HepG2 (cell line): Measurements from ENCODE around the gene CAMK2A. TPM values are rescaled to one million over a fixed set of nuclear protein-coding genes. Genes with fewer than 3 reads are reported as not detected.

Source experiments
- ATAC-seq: fragments of 200-7000 bp; cut with Tn5 transposase; 3 replicates; pipeline ENCODE4 v1.9.1; 2020; ENCODE audit warnings: mild to moderate bottlenecking, moderate library complexity
- BruUV-seq: library from RNA; stranded (reverse); fragments of 400-500 nt; replicated peaks from 2 replicates; lab custom pipeline; 2021; lab: Mats Ljungman, UMichigan
- CTCF ChIA-PET: fragments of 300-600 bp; formaldehyde crosslinking; extraction: SDS; loops from one replicate; lab custom pipeline; 2021; ENCODE audit warnings: low total read pairs, inconsistent platforms, low intra/inter-chr PET ratio; lab: Yijun Ruan, JAX
- POLR2A ChIA-PET: fragments of 350-600 bp; sonication (Branson Sonifier 250); formaldehyde crosslinking; loops from one replicate; lab custom pipeline; 2020; ENCODE audit warnings: antibody characterized with exemption, inconsistent platforms; lab: Yijun Ruan, JAX
- DNase-seq: peaks from one replicate; pipeline ENCODE4 v3.0.0-alpha.2; 2015; ENCODE audit warnings: low spot score
- FAIRE-seq: peaks from 3 replicates; lab custom pipeline; 2011; peaks lifted over from hg19 to GRCh38; lab: Jason Lieb, UNC
- H2AFZ ChIP-seq: one replicate; pipeline ENCODE4 v1.6.1; 2011; ENCODE audit warnings: low read length, inconsistent platforms
- H3K27ac ChIP-seq: fragments of 300-600 bp; 3 replicates; pipeline ENCODE4 v1.8.0; 2011; ENCODE audit warnings: mixed run types, mild to moderate bottlenecking, mixed read lengths, low read length, inconsistent platforms; ENCODE audit not compliant: insufficient read depth; ENCODE audit errors: extremely low read length
- H3K27me3 ChIP-seq, 2 experiments: fragments of 200-600 bp in 1 of 2; 2 replicates in 1 of 2; 3 replicates in 1 of 2; pipeline versions ENCODE4 v1.6.0 to v1.8.0; 2011; ENCODE audit warnings: low read length in 2 of 2, mild to moderate bottlenecking in 2 of 2, moderate library complexity in 2 of 2, inconsistent platforms in 1 of 2; ENCODE audit not compliant: insufficient read depth in 2 of 2, control insufficient read depth in 1 of 2
- H3K36me3 ChIP-seq, 2 experiments: fragments of 200-600 bp in 1 of 2; replicated peaks in 1 of 2; 2 replicates in 1 of 2; 3 replicates in 1 of 2; pipeline versions ENCODE4 v1.5.1 to v1.8.0; 2011; ENCODE audit warnings: low read length in 2 of 2, inconsistent platforms in 1 of 2; ENCODE audit not compliant: insufficient read depth in 2 of 2, control insufficient read depth in 1 of 2
- H3K4me1 ChIP-seq: 2 replicates; pipeline ENCODE4 v1.5.1; 2012; ENCODE audit warnings: low read length, inconsistent platforms; ENCODE audit not compliant: insufficient read depth
- H3K4me2 ChIP-seq: 2 replicates; pipeline ENCODE4 v1.6.0; 2011; ENCODE audit warnings: low read depth, low read length, inconsistent platforms
- H3K4me3 ChIP-seq, 3 experiments: fragments of 200-600 bp in 1 of 3; sonication (generic), shearing (Covaris generic) in 1 of 3; replicated peaks in 1 of 3; 2 replicates each; pipeline ENCODE4 v1.5.1; 2011 to 2016; ENCODE audit warnings: low read length in 3 of 3, inconsistent platforms in 2 of 3, low read depth in 2 of 3, mild to moderate bottlenecking in 2 of 3, control low read depth in 1 of 3, mixed read lengths in 1 of 3; ENCODE audit not compliant: insufficient read depth in 1 of 3
- H3K79me2 ChIP-seq: one replicate; pipeline ENCODE4 v1.6.1; 2011; ENCODE audit warnings: low read length, inconsistent platforms; ENCODE audit not compliant: insufficient read depth
- H3K9ac ChIP-seq: 2 replicates; pipeline ENCODE4 v1.6.0; 2011; ENCODE audit warnings: mild to moderate bottlenecking, low read depth, low read length, inconsistent platforms; ENCODE audit not compliant: insufficient read depth
- H3K9me3 ChIP-seq: 2 replicates; pipeline ENCODE4 v1.5.1; 2012; ENCODE audit warnings: mild to moderate bottlenecking, low read length
- H4K20me1 ChIP-seq: 2 replicates; pipeline ENCODE4 v1.6.0; 2011; ENCODE audit warnings: inconsistent platforms, mild to moderate bottlenecking, low read length, moderate library complexity; ENCODE audit not compliant: insufficient read depth
- CAMTA2 ChIP-seq: sonication (generic); formaldehyde crosslinking; IDR thresholded peaks from 2 replicates; pipeline ENCODE4 v1.4.0; 2020; ENCODE audit warnings: mild to moderate bottlenecking, missing genetic modification reagents, borderline replicate concordance
- DZIP1 ChIP-seq: sonication (generic); formaldehyde crosslinking; IDR thresholded peaks from 2 replicates; pipeline ENCODE4 v1.5.0; 2020; ENCODE audit warnings: mild to moderate bottlenecking, missing genetic modification reagents
- FOXP1 ChIP-seq, 2 experiments: fragments of 450-650 bp in 1 of 2; IDR thresholded peaks; 2 replicates each; pipeline ENCODE4 v1.6.1; 2017 to 2018; ENCODE audit warnings: antibody characterized with exemption in 1 of 2
- GATA4 ChIP-seq: sonication (generic); IDR thresholded peaks from 2 replicates; pipeline ENCODE4 v1.6.1; 2016; ENCODE audit warnings: antibody characterized with exemption, low read depth, borderline replicate concordance
- GPN1 ChIP-seq: sonication (generic); formaldehyde crosslinking; IDR thresholded peaks from 2 replicates; pipeline ENCODE4 v1.5.1; 2020; ENCODE audit warnings: missing genetic modification reagents, borderline replicate concordance
- HCFC1 ChIP-seq: fragments of 150-350 bp; IDR thresholded peaks from 2 replicates; pipeline ENCODE4 v1.6.1; 2014; ENCODE audit warnings: low read depth, low read length
- HNRNPUL1 ChIP-seq: fragments of 200-400 bp; formaldehyde crosslinking; IDR thresholded peaks from 2 replicates; pipeline ENCODE4 v1.6.1; 2017; ENCODE audit warnings: low read depth, mild to moderate bottlenecking, low read length, moderate library complexity
- SMAD9 ChIP-seq: sonication (generic); formaldehyde crosslinking; IDR thresholded peaks from 2 replicates; pipeline ENCODE4 v1.5.1; 2020; ENCODE audit warnings: mild to moderate bottlenecking, missing genetic modification reagents
- U2AF1 ChIP-seq: fragments of 200-400 bp; formaldehyde crosslinking; optimal IDR thresholded peaks from 2 replicates; pipeline ENCODE3; 2017; ENCODE audit warnings: mild to moderate bottlenecking, low read depth, low read length
- ZKSCAN1 ChIP-seq: fragments of 150-350 bp; IDR thresholded peaks from 2 replicates; pipeline ENCODE4 v1.6.1; 2014; ENCODE audit warnings: low read length
- ZNF761 ChIP-seq: sonication (generic); formaldehyde crosslinking; conservative IDR thresholded peaks from 2 replicates; pipeline ENCODE4 v1.4.0; 2020; ENCODE audit warnings: mild to moderate bottlenecking, missing genetic modification reagents
- ZNF800 ChIP-seq: sonication (generic); formaldehyde crosslinking; IDR thresholded peaks from 2 replicates; pipeline ENCODE4 v1.4.0; 2020; ENCODE audit warnings: missing genetic modification reagents
- WGBS: methylation state at CpG from one replicate; pipeline ENCODE4 v1.1.6; 2017; ENCODE audit warnings: low lambda C conversion rate; 5-methylcytosine and 5-hydroxymethylcytosine counted together
- in situ Hi-C: cut with HindIII; loops from 2 replicates; pipeline ENCODE4 v1.10.0; 2017; ENCODE audit warnings: low pct_unique_long_range_greater_than_20kb; ENCODE audit not compliant: extremely low pct_ligation_motif_present
- intact Hi-C: fragments of 100-400 bp; cut with micrococcal nuclease; formaldehyde crosslinking; loops from one replicate; pipeline ENCODE4 v1.10.0; 2022; ENCODE audit not compliant: unreplicated experiment
- polyA plus RNA-seq, 8 experiments: library from polyadenylated mRNA; depleted of rRNA in 3 of 8; stranded (reverse) in 7 of 8; unstranded in 1 of 8; fragments of >200 nt; fragmentation: Illumina TruSeq in 4 of 8; extraction: Trizol in 4 of 8; gene quantifications; 2 replicates each; pipeline versions ENCODE4 v1.2.1 to v1.2.3, GENCODE V29; 2011 to 2016; ENCODE audit warnings: low read depth in 4 of 8, missing spikeins in 1 of 8, mixed read lengths in 1 of 8; ENCODE audit not compliant: insufficient read depth in 1 of 8
- total RNA-seq, 5 experiments: library from RNA; depleted of rRNA; stranded (reverse); fragments of >200 nt; fragmentation: Illumina TruSeq; extraction: Trizol; gene quantifications; 2 replicates each; pipeline ENCODE4 v1.2.3, GENCODE V29; 2016; ENCODE audit warnings: low read depth in 1 of 5
- TF ChIP-seq, protein P1 (sequence below): sonication (generic); formaldehyde crosslinking; IDR thresholded peaks from 2 replicates; pipeline ENCODE4 v1.5.1; 2020; ENCODE audit warnings: missing genetic modification reagents, mild to moderate bottlenecking, borderline replicate concordance

The CAMK2A gene
- total and polyA plus RNA-seq, 2 of the 13 experiments (the other 11 are each of a cell fraction or from before 2014, with no cell fraction given) = 0.11 TPM; not detected in 1

DNA sequence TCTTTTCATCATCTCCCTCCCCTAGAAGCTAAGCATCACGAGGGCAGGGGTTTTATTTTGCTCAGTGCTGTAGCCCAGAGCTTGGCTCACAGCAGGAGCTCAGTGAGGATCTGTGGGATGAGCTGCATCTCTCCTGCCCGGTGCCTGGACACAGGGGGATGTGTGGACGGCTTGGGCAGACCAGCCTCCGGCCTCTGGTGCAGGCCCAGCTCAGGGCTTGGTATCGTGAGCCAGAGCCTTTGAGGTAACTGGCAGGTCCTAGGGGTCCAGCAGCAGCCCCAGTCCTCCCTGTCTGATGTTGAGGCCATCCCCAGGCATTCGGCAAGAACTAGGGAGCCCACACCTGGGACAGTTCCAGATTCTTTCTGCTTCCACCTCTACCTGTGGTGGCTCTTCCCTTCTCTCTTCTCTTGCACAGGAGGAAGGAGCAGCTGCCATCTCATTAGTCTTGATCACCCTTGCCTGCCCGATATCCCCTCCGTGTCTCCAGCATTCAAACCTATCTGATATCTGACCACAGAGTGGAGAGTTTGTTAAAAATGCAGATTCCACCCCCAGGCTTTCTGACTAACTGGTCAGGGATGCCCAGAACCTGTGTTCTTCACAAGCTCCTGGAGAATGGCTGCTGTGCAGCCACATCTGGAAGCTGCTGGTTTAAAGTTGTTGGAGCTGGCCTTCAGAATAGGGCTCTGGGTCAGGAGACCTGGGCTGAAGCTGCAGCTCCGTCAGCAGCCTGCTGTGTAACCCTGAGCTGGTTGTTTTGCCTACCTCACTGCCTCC lies 107.6 kb downstream of the CAMK2A start:
- no peak for DNase-seq
- H3K9me3 ChIP-seq = no peaks in the 10 kb centered on the region
- ChIA-PET CTCF (no interaction called here), POLR2A (no interaction called here)
- no peaks in the 10 kb centered on the region for H4K20me1 ChIP-seq
- no peak for ATAC-seq
- WGBS = 53% methylated on average over 8 of the region's 9 CpGs
- H3K79me2 ChIP-seq = no peaks in the 10 kb centered on the region
- intact Hi-C loops = no loop called here
- peaks cover 36% of the 10 kb centered on the region for H3K4me1 ChIP-seq
- no peak for FAIRE-seq
- BruUV-seq = no TSS peak
- H3K4me2 ChIP-seq = no peak overlapping the region
- no peak overlapping the region for H3K27ac ChIP-seq
- H3K4me3 ChIP-seq = no peak overlapping the region
- no peak overlapping the region for H3K9ac ChIP-seq
- TF ChIP-seq GPN1 (no peak), CAMTA2 (no peak), HCFC1 (no peak), DZIP1 (no peak), SMAD9 (no peak), GATA4 (no peak), FOXP1 (IDR thresholded peaks at IDR 0.05) (no peak), FOXP1 (CRISPR knock-in tag; IDR thresholded peaks at IDR 0.05) (no peak), U2AF1 (no peak), ZNF761 (CRISPR knock-in tag) (no peak), ZKSCAN1 (no peak), HNRNPUL1 (no peak), ZNF800 (CRISPR knock-in tag) (no peak)
- TF ChIP-seq, protein P1, sequence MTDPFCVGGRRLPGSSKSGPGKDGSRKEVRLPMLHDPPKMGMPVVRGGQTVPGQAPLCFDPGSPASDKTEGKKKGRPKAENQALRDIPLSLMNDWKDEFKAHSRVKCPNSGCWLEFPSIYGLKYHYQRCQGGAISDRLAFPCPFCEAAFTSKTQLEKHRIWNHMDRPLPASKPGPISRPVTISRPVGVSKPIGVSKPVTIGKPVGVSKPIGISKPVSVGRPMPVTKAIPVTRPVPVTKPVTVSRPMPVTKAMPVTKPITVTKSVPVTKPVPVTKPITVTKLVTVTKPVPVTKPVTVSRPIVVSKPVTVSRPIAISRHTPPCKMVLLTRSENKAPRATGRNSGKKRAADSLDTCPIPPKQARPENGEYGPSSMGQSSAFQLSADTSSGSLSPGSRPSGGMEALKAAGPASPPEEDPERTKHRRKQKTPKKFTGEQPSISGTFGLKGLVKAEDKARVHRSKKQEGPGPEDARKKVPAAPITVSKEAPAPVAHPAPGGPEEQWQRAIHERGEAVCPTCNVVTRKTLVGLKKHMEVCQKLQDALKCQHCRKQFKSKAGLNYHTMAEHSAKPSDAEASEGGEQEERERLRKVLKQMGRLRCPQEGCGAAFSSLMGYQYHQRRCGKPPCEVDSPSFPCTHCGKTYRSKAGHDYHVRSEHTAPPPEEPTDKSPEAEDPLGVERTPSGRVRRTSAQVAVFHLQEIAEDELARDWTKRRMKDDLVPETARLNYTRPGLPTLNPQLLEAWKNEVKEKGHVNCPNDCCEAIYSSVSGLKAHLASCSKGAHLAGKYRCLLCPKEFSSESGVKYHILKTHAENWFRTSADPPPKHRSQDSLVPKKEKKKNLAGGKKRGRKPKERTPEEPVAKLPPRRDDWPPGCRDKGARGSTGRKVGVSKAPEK (CRISPR knock-in tag) = no peak
- TF ChIP-seq, all 625 proteins: peak for 0
- Histone ChIP-seq H3K27me3 (peaks cover 4 to 13% of the 10 kb centered on the region in 2 experiments; a peak in 4 of 5 replicates), H3K36me3 (no peaks in the 10 kb centered on the region), H2AFZ (no peak overlapping the region)
- in situ Hi-C loops = no loop called here
